Measurements from ENCODE around the gene ZRANB3.

The ZRANB3 gene

DNA sequence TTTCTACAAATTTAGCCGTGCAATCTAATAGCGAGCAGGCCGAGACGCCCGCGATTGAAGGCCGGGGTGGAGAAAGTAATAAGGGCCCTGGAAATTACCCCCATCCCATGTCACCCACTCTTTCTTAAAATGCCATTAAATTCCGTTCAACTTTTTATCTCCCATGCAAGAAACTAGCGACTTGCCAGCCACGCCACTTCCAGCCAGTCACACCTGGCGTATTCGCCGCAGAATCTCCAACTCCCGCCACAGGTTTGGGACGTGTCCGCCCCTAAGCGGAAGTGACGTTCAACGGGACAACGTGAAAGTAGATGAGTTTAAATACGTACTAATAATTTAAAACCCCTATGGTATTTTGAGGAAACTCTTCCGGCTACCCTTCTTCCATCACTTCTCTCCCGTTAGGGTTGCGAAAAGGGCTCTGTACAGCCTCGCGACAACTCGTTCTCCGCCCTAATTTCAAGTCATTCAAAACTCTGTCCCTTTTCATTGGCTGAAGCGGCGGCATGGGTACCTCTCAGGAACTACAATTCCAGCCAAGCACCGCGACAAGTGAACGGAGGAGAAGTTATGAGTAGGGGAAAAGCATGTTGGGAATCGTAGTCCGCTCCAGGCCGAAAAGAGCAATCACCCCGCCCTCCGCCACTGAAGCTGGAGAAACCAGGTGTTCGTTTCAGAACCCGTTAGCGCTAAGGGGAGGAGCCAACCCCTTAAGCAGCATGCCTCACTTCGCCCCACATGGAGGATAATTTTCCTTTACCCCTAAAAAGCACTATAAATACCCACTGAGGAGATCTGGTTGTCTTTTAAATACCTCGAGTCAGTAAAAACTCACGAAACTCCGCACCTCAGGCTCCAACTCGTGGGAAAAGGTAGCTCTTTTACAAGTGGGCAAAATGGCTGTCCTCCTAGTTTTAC, at the start of gene ZRANB3:
Gene ZRANB3, minus strand, starts transcription at position 906 of the 918 bp plus-strand sequence.
- peak; percentile 97 for DNase-seq
- Histone ChIP-seq H3K27me3 (ENCODE audit: insufficient read depth, low read depth, severe bottlenecking) (no peaks in the 10 kb centered on the region), H3K9me3 (ENCODE audit: severe bottlenecking) (no peaks in the 10 kb centered on the region), H3K27ac (peak within 1 kb of the TSS; percentile 98), H3K4me3 (ENCODE audit: low read depth, low read length) (peak within 1 kb of the TSS; percentile 61), H3K36me3 (peaks cover 3% of the 10 kb centered on the region; the same call in 1 of the 2 replicates)
- TF ChIP-seq, protein P1, sequence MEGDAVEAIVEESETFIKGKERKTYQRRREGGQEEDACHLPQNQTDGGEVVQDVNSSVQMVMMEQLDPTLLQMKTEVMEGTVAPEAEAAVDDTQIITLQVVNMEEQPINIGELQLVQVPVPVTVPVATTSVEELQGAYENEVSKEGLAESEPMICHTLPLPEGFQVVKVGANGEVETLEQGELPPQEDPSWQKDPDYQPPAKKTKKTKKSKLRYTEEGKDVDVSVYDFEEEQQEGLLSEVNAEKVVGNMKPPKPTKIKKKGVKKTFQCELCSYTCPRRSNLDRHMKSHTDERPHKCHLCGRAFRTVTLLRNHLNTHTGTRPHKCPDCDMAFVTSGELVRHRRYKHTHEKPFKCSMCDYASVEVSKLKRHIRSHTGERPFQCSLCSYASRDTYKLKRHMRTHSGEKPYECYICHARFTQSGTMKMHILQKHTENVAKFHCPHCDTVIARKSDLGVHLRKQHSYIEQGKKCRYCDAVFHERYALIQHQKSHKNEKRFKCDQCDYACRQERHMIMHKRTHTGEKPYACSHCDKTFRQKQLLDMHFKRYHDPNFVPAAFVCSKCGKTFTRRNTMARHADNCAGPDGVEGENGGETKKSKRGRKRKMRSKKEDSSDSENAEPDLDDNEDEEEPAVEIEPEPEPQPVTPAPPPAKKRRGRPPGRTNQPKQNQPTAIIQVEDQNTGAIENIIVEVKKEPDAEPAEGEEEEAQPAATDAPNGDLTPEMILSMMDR (IDR thresholded peaks at IDR 0.05; ENCODE audit: low read depth, low read length) = no peak

DNA sequence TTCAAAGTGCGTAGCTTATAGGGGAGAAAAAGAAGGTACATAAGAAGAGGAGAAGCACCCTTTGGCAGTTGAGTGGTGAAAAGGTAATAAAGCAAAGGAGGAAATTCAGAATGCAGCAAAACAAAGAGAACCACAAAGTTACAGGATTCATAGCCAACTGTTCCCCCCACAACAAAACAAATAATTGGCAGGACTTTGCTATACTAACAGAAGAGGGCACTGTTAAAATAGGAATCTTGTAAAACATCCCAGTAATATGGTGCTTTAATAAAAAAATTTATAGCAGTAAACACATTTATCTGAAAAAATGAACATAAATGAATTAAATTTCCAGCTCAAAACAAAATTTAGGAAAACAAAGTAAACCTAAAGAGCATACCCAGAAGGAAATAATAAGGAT, 42.6 kb upstream of the ZRANB3 start:
- no peaks in the 10 kb centered on the region; the same call in 1 of the 2 replicates for H3K36me3 ChIP-seq
- no peaks in the 10 kb centered on the region for H3K9me3 ChIP-seq (ENCODE audit: severe bottlenecking)
- TF ChIP-seq, protein P1 (IDR thresholded peaks at IDR 0.05; ENCODE audit: low read depth, low read length) = no peak
- H3K4me3 ChIP-seq (ENCODE audit: low read depth, low read length) = no peak overlapping the region
- no peak overlapping the region for H3K27ac ChIP-seq
- no peaks in the 10 kb centered on the region for H3K27me3 ChIP-seq (ENCODE audit: insufficient read depth, low read depth, severe bottlenecking)
- no peak for DNase-seq

DNA sequence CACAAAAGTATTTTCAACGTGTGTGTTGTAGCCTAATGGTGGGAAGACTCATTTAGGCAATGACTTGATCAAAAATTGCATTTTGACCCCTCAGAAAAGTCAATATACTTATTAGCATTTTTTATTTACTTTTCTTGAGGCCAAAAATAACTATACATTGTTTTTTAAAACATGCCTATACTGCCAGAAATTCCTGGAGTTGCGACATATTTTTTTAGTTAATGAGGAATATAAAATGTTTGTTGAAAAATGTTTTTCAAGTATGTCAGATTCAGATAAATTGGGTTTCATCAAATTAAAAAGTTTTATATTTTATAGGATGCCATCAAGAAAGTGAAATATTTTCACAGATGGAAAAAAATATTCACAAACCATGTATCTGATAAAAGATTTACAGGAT, 39.9 kb upstream of the ZRANB3 start:
- Histone ChIP-seq H3K27me3 (ENCODE audit: insufficient read depth, low read depth, severe bottlenecking) (no peaks in the 10 kb centered on the region), H3K27ac (no peak overlapping the region), H3K36me3 (no peaks in the 10 kb centered on the region; the same call in none of the 2 replicates), H3K9me3 (ENCODE audit: severe bottlenecking) (no peaks in the 10 kb centered on the region), H3K4me3 (ENCODE audit: low read depth, low read length) (no peak overlapping the region)
- no peak for DNase-seq
- TF ChIP-seq, protein P1 (IDR thresholded peaks at IDR 0.05; ENCODE audit: low read depth, low read length) = no peak

DNA sequence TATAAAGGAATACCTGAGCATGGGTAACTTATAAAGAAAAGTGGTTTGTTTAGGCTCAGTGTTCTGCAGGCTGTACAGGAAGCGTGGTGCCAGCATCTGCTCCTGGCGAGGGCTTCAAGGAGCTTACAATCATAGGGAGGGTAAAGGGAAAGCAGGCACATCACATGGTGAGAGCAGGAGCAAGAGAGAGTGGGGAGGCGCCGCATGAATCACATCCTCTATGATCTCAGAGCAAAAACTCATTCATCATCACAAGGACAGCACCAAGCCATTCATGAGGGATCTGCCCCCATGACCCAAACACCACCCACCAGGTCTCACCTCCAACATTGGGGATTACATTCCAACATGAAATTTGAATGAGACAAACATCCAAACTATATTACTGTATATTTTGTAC, 32.8 kb upstream of the ZRANB3 start:
- Histone ChIP-seq H3K9me3 (ENCODE audit: severe bottlenecking) (no peaks in the 10 kb centered on the region), H3K4me3 (ENCODE audit: low read depth, low read length) (no peak overlapping the region), H3K27ac (no peak overlapping the region), H3K36me3 (no peaks in the 10 kb centered on the region; the same call in none of the 2 replicates), H3K27me3 (ENCODE audit: insufficient read depth, low read depth, severe bottlenecking) (no peaks in the 10 kb centered on the region)
- TF ChIP-seq, protein P1 (IDR thresholded peaks at IDR 0.05; ENCODE audit: low read depth, low read length) = no peak
- no peak for DNase-seq

DNA sequence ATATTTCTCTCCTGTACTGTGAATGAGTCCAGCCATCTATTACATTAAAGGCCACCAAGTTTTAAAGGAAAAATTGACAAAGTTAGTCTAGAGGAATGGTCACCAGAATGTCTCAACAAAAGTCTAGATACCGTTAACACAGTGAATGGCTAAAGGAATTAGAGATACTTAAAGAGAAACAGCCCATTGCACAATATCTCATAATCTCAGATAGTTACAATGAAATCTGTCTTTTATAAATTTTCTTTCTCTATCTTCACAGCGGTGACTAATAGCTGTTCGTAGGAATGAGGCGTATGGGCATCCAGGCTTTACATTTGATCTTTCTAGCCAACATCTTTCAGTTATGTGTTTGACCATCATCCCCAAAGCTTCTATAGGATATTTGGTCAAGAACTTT, 30.9 kb upstream of the ZRANB3 start:
- TF ChIP-seq, protein P1 (IDR thresholded peaks at IDR 0.05; ENCODE audit: low read depth, low read length) = no peak
- no peak overlapping the region for H3K4me3 ChIP-seq (ENCODE audit: low read depth, low read length)
- no peaks in the 10 kb centered on the region for H3K27me3 ChIP-seq (ENCODE audit: insufficient read depth, low read depth, severe bottlenecking)
- H3K36me3 ChIP-seq = no peaks in the 10 kb centered on the region; the same call in 1 of the 2 replicates
- no peak for DNase-seq
- no peak overlapping the region for H3K27ac ChIP-seq
- H3K9me3 ChIP-seq (ENCODE audit: severe bottlenecking) = no peaks in the 10 kb centered on the region
